DND-41 (cell line): ENCODE results near the gene ZNF497.
A peak's percentile ranks its signal among the peaks of the same experiment; 100 is the strongest.

Experiments
- ATAC-seq: fragments of 200-7000 bp; cut with Tn5 transposase; 3 replicates; pipeline ENCODE4 v1.9.1; 2021; ENCODE audit warnings: low read depth; ENCODE audit not compliant: insufficient read depth
- DNase-seq: peaks from one replicate; pipeline ENCODE4 v3.0.0-alpha.2; 2020
- H2AFZ ChIP-seq: 2 replicates; pipeline ENCODE4 v1.6.0; 2012; ENCODE audit warnings: low read depth, low read length
- H3K27ac ChIP-seq: 2 replicates; pipeline ENCODE4 v1.5.1; 2012; ENCODE audit warnings: low read length, inconsistent platforms
- H3K27me3 ChIP-seq: fragments of 200-600 bp; sonication (generic); 2 replicates; pipeline ENCODE4 v1.6.0; 2012; ENCODE audit warnings: low read length, mild to moderate bottlenecking, inconsistent platforms; ENCODE audit not compliant: insufficient read depth, poor library complexity
- H3K36me3 ChIP-seq: 2 replicates; pipeline ENCODE4 v1.5.1; 2012; ENCODE audit warnings: low read length, inconsistent platforms; ENCODE audit not compliant: insufficient read depth
- H3K4me1 ChIP-seq: 2 replicates; pipeline ENCODE4 v1.5.1; 2012; ENCODE audit warnings: mild to moderate bottlenecking, low read length; ENCODE audit not compliant: insufficient read depth
- H3K4me2 ChIP-seq: 2 replicates; pipeline ENCODE4 v1.6.0; 2012; ENCODE audit warnings: mild to moderate bottlenecking, moderate library complexity, low read length, inconsistent platforms; ENCODE audit not compliant: insufficient read depth
- H3K4me3 ChIP-seq, 2 experiments: fragments of 200-600 bp in 1 of 2; shearing (Covaris generic) in 1 of 2; 2 replicates each; pipeline ENCODE4 v1.5.1; 2012 to 2016; ENCODE audit warnings: inconsistent platforms in 2 of 2, low read length in 2 of 2, mild to moderate bottlenecking in 2 of 2, low read depth in 1 of 2, moderate library complexity in 1 of 2
- H3K79me2 ChIP-seq: 2 replicates; pipeline ENCODE4 v1.6.0; 2012; ENCODE audit warnings: low read length, inconsistent platforms; ENCODE audit not compliant: insufficient read depth
- H3K9ac ChIP-seq: 2 replicates; pipeline ENCODE4 v1.6.0; 2012; ENCODE audit warnings: low read depth, mild to moderate bottlenecking, inconsistent platforms, low read length, moderate library complexity
- H3K9me3 ChIP-seq: 2 replicates; pipeline ENCODE4 v1.5.1; 2012; ENCODE audit warnings: low read length, moderate library complexity, mild to moderate bottlenecking, inconsistent platforms; ENCODE audit not compliant: insufficient read depth, severe bottlenecking
- H4K20me1 ChIP-seq: 2 replicates; pipeline ENCODE4 v1.6.0; 2012; ENCODE audit warnings: low read length; ENCODE audit not compliant: insufficient read depth
- CTCF ChIP-seq: IDR thresholded peaks from 2 replicates; pipeline ENCODE4 v1.5.1; 2012; ENCODE audit warnings: borderline replicate concordance, low read length, moderate library complexity, mild to moderate bottlenecking; ENCODE audit not compliant: poor library complexity, severe bottlenecking; ENCODE audit errors: extremely low read depth
- EZH2 ChIP-seq: IDR thresholded peaks from 3 replicates; pipeline ENCODE4 v1.6.1; 2012; ENCODE audit warnings: borderline replicate concordance, low read depth, mild to moderate bottlenecking, moderate library complexity, low read length, inconsistent platforms; ENCODE audit not compliant: severe bottlenecking

Gene ZNF497

GRCh38 chr19:58325311-58326022 lies 37.1 kb downstream of the ZNF497 start:
- Histone ChIP-seq H3K9me3 (no peaks in the 10 kb centered on the region), H3K79me2 (peaks cover 32% of the 10 kb centered on the region), H3K27ac (peak overlapping the region; percentile 74), H3K4me1 (peaks cover 39% of the 10 kb centered on the region), H3K36me3 (peaks cover 6% of the 10 kb centered on the region; the same call in 1 of the 2 replicates), H4K20me1 (no peaks in the 10 kb centered on the region), H3K4me3 (peak overlapping the region; percentile 58 to 76; a peak in 3 of 4 replicates), H3K4me2 (peak overlapping the region; percentile 93), H3K9ac (peak overlapping the region; percentile 63), H3K27me3 (no peaks in the 10 kb centered on the region), H2AFZ (0 out of 2 replicates have a peak overlapping the region, but pooled peaks have one; percentile 94)
- ATAC-seq (no peak), DNase-seq (no peak)
- no peak for TF ChIP-seq EZH2
- no peak for TF ChIP-seq CTCF

GRCh38 chr19:58319241-58319640 lies 43.3 kb downstream of the ZNF497 start:
- no peak overlapping the region for H2AFZ ChIP-seq
- no peaks in the 10 kb centered on the region for H3K9me3 ChIP-seq
- no peak overlapping the region for H3K27ac ChIP-seq
- no peaks in the 10 kb centered on the region for H3K4me1 ChIP-seq
- peaks cover 20% of the 10 kb centered on the region for H3K36me3 ChIP-seq
- ATAC-seq = no peak
- no peaks in the 10 kb centered on the region for H3K79me2 ChIP-seq
- no peak overlapping the region for H3K9ac ChIP-seq
- H3K27me3 ChIP-seq = no peaks in the 10 kb centered on the region
- DNase-seq = no peak
- TF ChIP-seq EZH2 (no peak), CTCF (no peak)
- no peak overlapping the region for H3K4me3 ChIP-seq
- peaks cover 43% of the 10 kb centered on the region; the same call in 1 of the 2 replicates for H4K20me1 ChIP-seq
- H3K4me2 ChIP-seq = no peak overlapping the region

GRCh38 chr19:58318297-58318696 lies 44.3 kb downstream of the ZNF497 start:
- peaks cover 43% of the 10 kb centered on the region; the same call in 1 of the 2 replicates for H4K20me1 ChIP-seq
- TF ChIP-seq EZH2 = no peak
- TF ChIP-seq CTCF = no peak

More at GRCh38 chr19:58318297-58318696, 44.3 kb downstream of the ZNF497 start:
- no peaks in the 10 kb centered on the region for H3K9me3 ChIP-seq
- no peaks in the 10 kb centered on the region for H3K27me3 ChIP-seq
- H3K36me3 ChIP-seq = peaks cover 29% of the 10 kb centered on the region
- H3K4me2 ChIP-seq = no peak overlapping the region
- H3K4me3 ChIP-seq = no peak overlapping the region
- DNase-seq (no peak), ATAC-seq (no peak)
- H3K9ac ChIP-seq = no peak overlapping the region
- no peaks in the 10 kb centered on the region for H3K79me2 ChIP-seq
- no peak overlapping the region for H3K27ac ChIP-seq
- no peaks in the 10 kb centered on the region for H3K4me1 ChIP-seq
- no peak overlapping the region for H2AFZ ChIP-seq
